ENCODE measurements around the gene SUMO3. TPM values are rescaled to one million over a fixed set of nuclear protein-coding genes. Genes with fewer than 3 reads are reported as not detected.

SUMO3 gene
- total RNA-seq, 4 donors from 2014 or later, result 30.5 to 38.3 (median 35.9) TPM

DNA sequence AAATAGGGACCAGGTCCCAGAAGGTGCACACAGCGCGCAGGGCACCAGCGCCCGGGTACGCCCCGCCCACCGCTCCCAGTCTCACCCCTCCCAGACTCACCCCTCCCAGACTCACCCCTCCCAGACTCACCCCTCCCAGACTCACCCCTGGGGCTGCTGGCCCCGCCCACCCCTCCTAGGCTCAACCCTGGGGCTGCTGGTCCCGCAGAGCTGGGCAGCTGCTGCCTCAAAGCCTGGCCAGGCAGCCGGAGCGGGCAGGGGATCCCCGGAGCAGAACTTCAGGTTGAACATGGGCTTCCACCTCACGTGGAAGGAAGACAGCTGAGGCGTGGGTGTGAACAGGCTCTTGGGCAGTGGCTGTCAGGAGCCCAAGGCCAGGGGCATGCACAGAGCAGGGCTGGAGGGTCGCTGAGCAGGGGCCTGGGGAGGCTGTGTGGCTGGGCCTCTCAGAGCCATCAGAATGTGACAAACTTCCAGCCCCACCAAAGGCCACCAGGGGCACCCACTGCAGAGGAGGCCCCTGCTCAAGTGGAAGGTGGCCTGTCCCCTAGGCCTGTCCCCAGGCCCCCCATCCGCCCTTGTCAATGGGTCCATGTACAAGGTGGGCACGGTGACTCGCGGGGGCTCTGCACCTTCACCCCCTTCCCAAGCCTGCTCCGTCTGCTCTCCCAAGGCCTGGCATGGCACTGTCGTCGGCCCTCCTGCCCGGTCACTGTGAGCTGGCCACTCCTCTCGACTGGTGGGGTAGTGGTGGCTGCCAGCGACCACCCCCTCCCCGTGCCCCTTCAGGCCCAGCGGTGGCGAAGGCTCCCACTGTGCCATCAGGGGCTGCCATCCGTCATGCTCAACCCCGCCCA is 20.4 kb upstream of the SUMO3 start:
- no peak overlapping the region for H3K27ac ChIP-seq
- no peak for TF ChIP-seq POLR2A (IDR thresholded peaks at IDR 0.05)
- TF ChIP-seq, protein P1, sequence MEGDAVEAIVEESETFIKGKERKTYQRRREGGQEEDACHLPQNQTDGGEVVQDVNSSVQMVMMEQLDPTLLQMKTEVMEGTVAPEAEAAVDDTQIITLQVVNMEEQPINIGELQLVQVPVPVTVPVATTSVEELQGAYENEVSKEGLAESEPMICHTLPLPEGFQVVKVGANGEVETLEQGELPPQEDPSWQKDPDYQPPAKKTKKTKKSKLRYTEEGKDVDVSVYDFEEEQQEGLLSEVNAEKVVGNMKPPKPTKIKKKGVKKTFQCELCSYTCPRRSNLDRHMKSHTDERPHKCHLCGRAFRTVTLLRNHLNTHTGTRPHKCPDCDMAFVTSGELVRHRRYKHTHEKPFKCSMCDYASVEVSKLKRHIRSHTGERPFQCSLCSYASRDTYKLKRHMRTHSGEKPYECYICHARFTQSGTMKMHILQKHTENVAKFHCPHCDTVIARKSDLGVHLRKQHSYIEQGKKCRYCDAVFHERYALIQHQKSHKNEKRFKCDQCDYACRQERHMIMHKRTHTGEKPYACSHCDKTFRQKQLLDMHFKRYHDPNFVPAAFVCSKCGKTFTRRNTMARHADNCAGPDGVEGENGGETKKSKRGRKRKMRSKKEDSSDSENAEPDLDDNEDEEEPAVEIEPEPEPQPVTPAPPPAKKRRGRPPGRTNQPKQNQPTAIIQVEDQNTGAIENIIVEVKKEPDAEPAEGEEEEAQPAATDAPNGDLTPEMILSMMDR (IDR thresholded peaks at IDR 0.05), result no peak
- no peak for TF ChIP-seq EP300 (IDR thresholded peaks at IDR 0.05)
- TF ChIP-seq POLR2AphosphoS5 (IDR thresholded peaks at IDR 0.05), result no peak
- DNase-seq (ENCODE audit: low spot score in 2 of 2), result no peak
- H3K4me1 ChIP-seq, result peaks cover 6% of the 10 kb centered on the region
- no peak overlapping the region for H3K4me3 ChIP-seq
- no peaks in the 10 kb centered on the region for H3K27me3 ChIP-seq
- H3K9me3 ChIP-seq, result no peaks in the 10 kb centered on the region
- no peaks in the 10 kb centered on the region for H3K36me3 ChIP-seq
- WGBS, result 91% methylated on average over 9 of the region's 30 CpGs

DNA sequence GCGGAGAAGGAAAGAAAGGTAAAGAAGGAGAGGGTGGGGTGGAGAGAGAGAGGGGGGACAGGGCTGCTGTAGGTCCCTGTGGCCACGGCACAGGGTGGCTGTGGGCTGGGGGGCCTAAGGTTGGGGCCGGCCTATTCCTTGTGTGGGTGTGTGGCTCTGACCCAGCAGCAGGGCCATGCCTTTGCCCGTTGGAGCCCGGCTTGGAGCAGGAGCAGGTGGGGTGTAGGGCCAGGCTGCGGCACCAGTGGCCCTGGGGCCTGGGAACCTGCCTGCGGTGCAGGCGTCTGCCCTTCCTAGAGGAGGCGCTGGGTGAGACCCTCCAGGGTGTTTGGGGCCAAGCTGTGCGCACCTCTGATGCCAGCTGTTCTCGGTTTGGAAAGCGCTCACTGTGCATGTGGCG is 19.7 kb upstream of the SUMO3 start:
- TF ChIP-seq POLR2AphosphoS5 (IDR thresholded peaks at IDR 0.05) (no peak), EP300 (IDR thresholded peaks at IDR 0.05) (no peak), POLR2A (IDR thresholded peaks at IDR 0.05) (no peak)
- TF ChIP-seq, protein P1 (IDR thresholded peaks at IDR 0.05), result no peak
- WGBS, result 87% methylated on average over 10 of the region's 13 CpGs
- H3K9me3 ChIP-seq, result no peaks in the 10 kb centered on the region
- no peaks in the 10 kb centered on the region for H3K27me3 ChIP-seq
- no peak overlapping the region for H3K4me3 ChIP-seq
- H3K4me1 ChIP-seq, result peaks cover 6% of the 10 kb centered on the region
- DNase-seq (ENCODE audit: low spot score in 2 of 2), result no peak
- no peak overlapping the region for H3K27ac ChIP-seq
- no peaks in the 10 kb centered on the region for H3K36me3 ChIP-seq

DNA sequence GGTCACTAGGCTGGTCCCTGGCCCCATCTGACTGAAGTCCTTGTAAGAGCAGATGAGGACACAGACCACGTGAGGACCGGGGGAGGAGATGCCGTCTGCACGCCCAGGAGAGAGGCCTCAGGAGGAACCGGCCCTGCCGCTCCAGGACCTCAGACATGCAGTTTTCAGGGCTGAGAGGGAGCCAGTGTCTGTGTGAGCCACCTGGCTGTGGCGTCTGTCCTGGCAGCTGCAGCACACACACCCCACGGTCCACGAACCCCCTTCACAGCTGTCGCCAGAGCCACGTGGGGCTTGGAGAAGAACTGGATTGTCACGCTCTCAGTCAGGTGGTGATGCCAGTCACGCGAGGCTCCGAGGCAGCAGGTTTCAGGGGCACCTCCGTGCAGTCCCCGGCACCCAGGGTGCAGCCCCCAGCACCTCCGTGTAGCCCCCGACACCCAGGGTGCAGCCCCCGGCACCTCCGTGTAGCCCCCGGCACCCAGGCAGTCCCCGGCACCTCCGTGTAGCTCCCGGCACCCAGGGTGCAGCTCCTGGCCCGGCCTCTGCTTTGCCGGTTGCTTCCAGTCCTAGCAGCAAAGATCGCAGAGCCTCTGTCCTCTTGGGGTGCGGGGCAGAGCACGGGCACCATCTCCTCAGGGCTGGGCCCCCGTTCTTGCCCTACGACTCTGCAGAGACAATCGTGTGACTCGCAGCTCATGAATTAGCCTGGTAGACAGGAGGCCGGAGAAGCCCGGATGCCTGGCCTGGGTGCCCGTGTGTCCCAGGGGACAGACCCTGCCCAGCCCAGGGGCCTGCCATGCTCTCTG is 19.0 kb upstream of the SUMO3 start:
- no peak for DNase-seq (ENCODE audit: low spot score in 2 of 2)
- no peaks in the 10 kb centered on the region for H3K27me3 ChIP-seq

DNA sequence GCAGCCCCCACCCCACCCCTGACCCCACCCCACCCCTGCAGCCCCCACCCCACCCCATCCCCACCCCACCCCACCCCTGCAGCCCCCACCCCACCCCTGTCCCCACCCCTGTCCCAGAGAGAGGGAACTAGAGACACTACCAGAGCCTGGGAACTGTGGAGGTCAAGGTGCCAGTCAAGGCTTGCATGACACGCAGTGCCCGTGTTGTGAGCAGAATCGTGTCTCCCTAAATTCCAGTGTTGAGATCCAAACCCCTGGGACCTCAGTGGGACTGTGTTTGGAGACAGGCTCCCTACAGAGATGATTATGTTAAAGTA is 18.4 kb upstream of the SUMO3 start:
- Histone ChIP-seq H3K27me3 (no peaks in the 10 kb centered on the region), H3K4me1 (peaks cover 6% of the 10 kb centered on the region), H3K27ac (no peak overlapping the region), H3K9me3 (no peaks in the 10 kb centered on the region), H3K4me3 (no peak overlapping the region), H3K36me3 (no peaks in the 10 kb centered on the region)
- TF ChIP-seq EP300 (IDR thresholded peaks at IDR 0.05), result no peak
- no peak for TF ChIP-seq POLR2A (IDR thresholded peaks at IDR 0.05)
- TF ChIP-seq, protein P1 (IDR thresholded peaks at IDR 0.05), result no peak
- no peak for TF ChIP-seq POLR2AphosphoS5 (IDR thresholded peaks at IDR 0.05)
- no peak for DNase-seq (ENCODE audit: low spot score in 2 of 2)
- no CpG with 5 or more reads among the region's 3 CpGs for WGBS

More for the DNA sequence above, 19.0 kb upstream of the SUMO3 start:
- no peaks in the 10 kb centered on the region for H3K36me3 ChIP-seq
- no peaks in the 10 kb centered on the region for H3K9me3 ChIP-seq
- no peak overlapping the region for H3K27ac ChIP-seq
- H3K4me3 ChIP-seq, result no peak overlapping the region
- no peak for TF ChIP-seq POLR2AphosphoS5 (IDR thresholded peaks at IDR 0.05)
- no peak for TF ChIP-seq POLR2A (IDR thresholded peaks at IDR 0.05)
- TF ChIP-seq EP300 (IDR thresholded peaks at IDR 0.05), result no peak
- TF ChIP-seq, protein P1 (IDR thresholded peaks at IDR 0.05), result no peak
- 42% methylated on average over 16 of the region's 37 CpGs for WGBS
- H3K4me1 ChIP-seq, result peaks cover 6% of the 10 kb centered on the region

DNA sequence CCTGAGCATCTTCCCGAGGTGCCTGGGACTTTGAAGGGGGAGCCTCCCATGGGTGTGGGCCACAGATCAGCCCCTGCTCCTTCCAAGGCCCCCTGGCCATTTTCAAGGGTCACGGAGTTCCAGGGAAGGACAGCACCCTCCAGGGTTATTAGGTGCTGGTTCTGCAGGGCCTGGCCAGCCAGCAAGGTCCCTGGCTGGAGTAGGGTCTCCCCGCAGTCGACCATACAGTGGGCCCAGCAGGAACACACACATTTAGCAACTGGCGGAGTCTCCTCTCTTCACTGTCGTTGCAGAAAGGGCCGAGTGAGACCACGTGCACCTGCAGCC is 17.7 kb upstream of the SUMO3 start:
- no peak for DNase-seq (ENCODE audit: low spot score in 2 of 2)
- no peak overlapping the region for H3K27ac ChIP-seq
- H3K27me3 ChIP-seq, result no peaks in the 10 kb centered on the region
- 74% methylated on average over 5 of the region's 8 CpGs for WGBS
- H3K4me1 ChIP-seq, result peaks cover 6% of the 10 kb centered on the region
- H3K4me3 ChIP-seq, result no peak overlapping the region
- no peaks in the 10 kb centered on the region for H3K36me3 ChIP-seq
- H3K9me3 ChIP-seq, result no peaks in the 10 kb centered on the region
- TF ChIP-seq POLR2A (IDR thresholded peaks at IDR 0.05) (no peak), EP300 (IDR thresholded peaks at IDR 0.05) (no peak), POLR2AphosphoS5 (IDR thresholded peaks at IDR 0.05) (no peak)
- TF ChIP-seq, protein P1 (IDR thresholded peaks at IDR 0.05), result no peak

All from suprapubic skin (tissue), 4 donors.